DND-41 (cell line): ENCODE data around the gene CDC37.
A peak's percentile ranks its signal among the peaks of the same experiment; 100 is the strongest.

Experiments
- ATAC-seq: fragments of 200-7000 bp; cut with Tn5 transposase; 3 replicates; pipeline ENCODE4 v1.9.1; 2021; ENCODE audit warnings: low read depth; ENCODE audit not compliant: insufficient read depth
- DNase-seq: peaks from one replicate; pipeline ENCODE4 v3.0.0-alpha.2; 2020
- H2AFZ ChIP-seq: 2 replicates; pipeline ENCODE4 v1.6.0; 2012; ENCODE audit warnings: low read depth, low read length
- H3K27ac ChIP-seq: 2 replicates; pipeline ENCODE4 v1.5.1; 2012; ENCODE audit warnings: low read length, inconsistent platforms
- H3K27me3 ChIP-seq: fragments of 200-600 bp; sonication (generic); 2 replicates; pipeline ENCODE4 v1.6.0; 2012; ENCODE audit warnings: low read length, mild to moderate bottlenecking, inconsistent platforms; ENCODE audit not compliant: insufficient read depth, poor library complexity
- H3K36me3 ChIP-seq: 2 replicates; pipeline ENCODE4 v1.5.1; 2012; ENCODE audit warnings: low read length, inconsistent platforms; ENCODE audit not compliant: insufficient read depth
- H3K4me1 ChIP-seq: 2 replicates; pipeline ENCODE4 v1.5.1; 2012; ENCODE audit warnings: mild to moderate bottlenecking, low read length; ENCODE audit not compliant: insufficient read depth
- H3K4me2 ChIP-seq: 2 replicates; pipeline ENCODE4 v1.6.0; 2012; ENCODE audit warnings: mild to moderate bottlenecking, moderate library complexity, low read length, inconsistent platforms; ENCODE audit not compliant: insufficient read depth
- H3K4me3 ChIP-seq, 2 experiments: fragments of 200-600 bp in 1 of 2; shearing (Covaris generic) in 1 of 2; 2 replicates each; pipeline ENCODE4 v1.5.1; 2012 to 2016; ENCODE audit warnings: inconsistent platforms in 2 of 2, low read length in 2 of 2, mild to moderate bottlenecking in 2 of 2, low read depth in 1 of 2, moderate library complexity in 1 of 2
- H3K79me2 ChIP-seq: 2 replicates; pipeline ENCODE4 v1.6.0; 2012; ENCODE audit warnings: low read length, inconsistent platforms; ENCODE audit not compliant: insufficient read depth
- H3K9ac ChIP-seq: 2 replicates; pipeline ENCODE4 v1.6.0; 2012; ENCODE audit warnings: low read depth, mild to moderate bottlenecking, inconsistent platforms, low read length, moderate library complexity
- H3K9me3 ChIP-seq: 2 replicates; pipeline ENCODE4 v1.5.1; 2012; ENCODE audit warnings: low read length, moderate library complexity, mild to moderate bottlenecking, inconsistent platforms; ENCODE audit not compliant: insufficient read depth, severe bottlenecking
- H4K20me1 ChIP-seq: 2 replicates; pipeline ENCODE4 v1.6.0; 2012; ENCODE audit warnings: low read length; ENCODE audit not compliant: insufficient read depth
- EZH2 ChIP-seq: IDR thresholded peaks from 3 replicates; pipeline ENCODE4 v1.6.1; 2012; ENCODE audit warnings: borderline replicate concordance, low read depth, mild to moderate bottlenecking, moderate library complexity, low read length, inconsistent platforms; ENCODE audit not compliant: severe bottlenecking
- TF ChIP-seq, protein P1 (sequence below): IDR thresholded peaks from 2 replicates; pipeline ENCODE4 v1.5.1; 2012; ENCODE audit warnings: borderline replicate concordance, low read length, moderate library complexity, mild to moderate bottlenecking; ENCODE audit not compliant: poor library complexity, severe bottlenecking; ENCODE audit errors: extremely low read depth

The CDC37 gene

DNA sequence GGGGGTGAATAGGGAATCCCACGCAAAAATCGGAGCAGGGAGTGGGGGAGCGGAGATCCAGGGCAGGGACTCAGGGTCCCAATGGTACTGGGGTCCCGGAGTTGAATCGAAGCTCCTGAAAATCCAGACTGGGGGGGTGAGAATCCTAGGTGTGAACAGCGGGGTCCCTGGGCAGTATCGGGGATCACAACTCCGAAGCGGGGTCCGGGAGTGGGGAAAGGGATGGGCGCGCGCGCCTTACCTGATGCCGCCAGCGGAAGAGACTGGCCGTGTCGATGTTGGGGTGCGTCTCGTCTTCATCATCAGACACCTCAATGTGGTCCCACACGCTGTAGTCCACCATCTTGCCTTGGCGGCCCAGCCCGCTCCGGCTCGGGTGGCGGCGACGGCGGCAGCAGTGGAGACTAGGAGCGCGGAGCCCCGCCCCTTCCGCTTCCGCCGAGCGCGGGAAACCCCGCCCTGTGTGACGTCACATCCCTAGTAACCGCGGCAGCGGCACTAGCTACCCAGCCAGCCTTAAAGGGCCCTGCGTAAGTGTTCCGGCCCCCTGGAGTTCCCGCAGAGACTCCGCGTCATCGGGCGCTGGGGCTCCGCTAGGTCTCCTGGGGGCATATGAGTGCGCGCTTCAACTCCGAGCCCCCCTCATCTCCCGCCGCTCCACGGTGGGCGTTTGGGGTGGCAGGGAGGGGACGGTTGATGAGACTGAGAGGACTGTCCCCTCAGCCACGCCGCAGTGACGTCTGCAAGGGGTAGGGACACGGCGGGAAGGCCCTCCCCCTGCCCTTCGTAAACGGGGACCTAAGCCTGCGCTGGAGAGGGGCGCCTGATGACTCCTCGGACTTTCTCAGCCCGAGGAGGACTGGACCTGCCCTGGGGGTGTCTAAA is at the start of gene CDC37:
Gene CDC37, minus strand, starts transcription at position 406 of the 885 bp plus-strand sequence. Its CDS starts 63 bp downstream, at position 343.
- H3K4me2 ChIP-seq = peak within 1 kb of the TSS; percentile 98
- peak within 1 kb of the TSS; percentile 80 for H3K27ac ChIP-seq
- peak within 1 kb of the TSS; percentile 96 for H2AFZ ChIP-seq
- H3K79me2 ChIP-seq = peaks cover 47% of the 10 kb centered on the region
- H3K9ac ChIP-seq = peak within 1 kb of the TSS; percentile 83
- H3K9me3 ChIP-seq = no peaks in the 10 kb centered on the region
- TF ChIP-seq EZH2 = no peak
- TF ChIP-seq, protein P1, sequence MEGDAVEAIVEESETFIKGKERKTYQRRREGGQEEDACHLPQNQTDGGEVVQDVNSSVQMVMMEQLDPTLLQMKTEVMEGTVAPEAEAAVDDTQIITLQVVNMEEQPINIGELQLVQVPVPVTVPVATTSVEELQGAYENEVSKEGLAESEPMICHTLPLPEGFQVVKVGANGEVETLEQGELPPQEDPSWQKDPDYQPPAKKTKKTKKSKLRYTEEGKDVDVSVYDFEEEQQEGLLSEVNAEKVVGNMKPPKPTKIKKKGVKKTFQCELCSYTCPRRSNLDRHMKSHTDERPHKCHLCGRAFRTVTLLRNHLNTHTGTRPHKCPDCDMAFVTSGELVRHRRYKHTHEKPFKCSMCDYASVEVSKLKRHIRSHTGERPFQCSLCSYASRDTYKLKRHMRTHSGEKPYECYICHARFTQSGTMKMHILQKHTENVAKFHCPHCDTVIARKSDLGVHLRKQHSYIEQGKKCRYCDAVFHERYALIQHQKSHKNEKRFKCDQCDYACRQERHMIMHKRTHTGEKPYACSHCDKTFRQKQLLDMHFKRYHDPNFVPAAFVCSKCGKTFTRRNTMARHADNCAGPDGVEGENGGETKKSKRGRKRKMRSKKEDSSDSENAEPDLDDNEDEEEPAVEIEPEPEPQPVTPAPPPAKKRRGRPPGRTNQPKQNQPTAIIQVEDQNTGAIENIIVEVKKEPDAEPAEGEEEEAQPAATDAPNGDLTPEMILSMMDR = no peak
- H4K20me1 ChIP-seq = peaks cover 31% of the 10 kb centered on the region
- H3K36me3 ChIP-seq = peaks cover 17% of the 10 kb centered on the region
- peak; percentile 98 for DNase-seq
- H3K4me3 ChIP-seq = peak within 1 kb of the TSS; percentile 91 to 94
- H3K4me1 ChIP-seq = peaks cover 43% of the 10 kb centered on the region
- no peaks in the 10 kb centered on the region for H3K27me3 ChIP-seq
- ATAC-seq = peak; percentile 85

DNA sequence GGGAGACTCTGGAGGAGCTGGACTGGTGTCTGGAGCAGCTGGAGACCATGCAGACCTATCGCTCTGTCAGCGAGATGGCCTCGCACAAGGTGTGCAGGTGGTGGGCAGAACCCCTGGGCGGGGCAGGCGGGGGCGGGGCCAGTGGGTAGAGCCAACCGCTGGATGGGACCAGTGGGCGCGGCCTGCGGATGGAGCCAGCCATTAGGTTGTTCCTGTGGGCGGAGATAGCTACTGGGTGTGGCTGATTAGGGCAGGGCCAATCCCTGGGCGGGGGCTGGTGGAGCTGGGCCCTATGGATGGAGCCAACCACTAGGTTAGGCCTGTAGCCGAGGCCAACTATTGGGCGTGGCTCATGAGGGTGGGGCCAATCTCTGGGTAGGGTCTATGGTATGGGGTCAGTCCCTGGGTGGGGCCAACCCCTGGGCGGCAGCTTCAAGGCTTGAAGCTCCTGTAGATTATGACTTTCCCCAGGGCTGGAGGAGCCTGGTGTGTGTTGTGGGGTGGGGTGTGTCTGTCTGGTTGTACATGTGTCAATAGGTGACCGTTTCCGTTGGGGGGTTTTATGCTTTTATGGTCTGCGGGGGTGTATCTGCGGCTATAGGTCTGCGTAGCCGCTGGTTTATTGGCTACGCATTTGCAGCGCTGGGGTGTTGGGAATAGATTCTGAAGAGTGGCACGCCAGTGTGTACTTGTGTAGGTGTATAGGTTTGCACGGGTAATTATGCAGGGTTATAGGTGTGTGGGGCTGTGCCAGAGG is 47.7 kb upstream of the CDC37 start:
- TF ChIP-seq EZH2 = no peak
- TF ChIP-seq, protein P1 = no peak

GRCh38 chr19:10450191-10450852 is 47.0 kb upstream of the CDC37 start:
- no peak overlapping the region for H3K4me2 ChIP-seq
- TF ChIP-seq EZH2 = no peak
- TF ChIP-seq, protein P1 = no peak
- H3K9me3 ChIP-seq = no peaks in the 10 kb centered on the region
- no peak overlapping the region for H2AFZ ChIP-seq
- H3K4me1 ChIP-seq = no peaks in the 10 kb centered on the region
- no peak for ATAC-seq
- no peak overlapping the region for H3K9ac ChIP-seq
- H3K79me2 ChIP-seq = no peaks in the 10 kb centered on the region
- H3K27ac ChIP-seq = no peak overlapping the region
- no peak overlapping the region for H3K4me3 ChIP-seq
- no peak for DNase-seq
- H3K36me3 ChIP-seq = no peaks in the 10 kb centered on the region
- peaks cover 6% of the 10 kb centered on the region; the same call in 1 of the 2 replicates for H4K20me1 ChIP-seq
- no peaks in the 10 kb centered on the region for H3K27me3 ChIP-seq

More for the DNA sequence above, 47.7 kb upstream of the CDC37 start:
- ATAC-seq (peak; percentile 51; the same call in 2 of the 3 replicates), DNase-seq (peak; percentile 42)
- no peaks in the 10 kb centered on the region for H3K36me3 ChIP-seq
- H4K20me1 ChIP-seq = peaks cover 6% of the 10 kb centered on the region; the same call in 1 of the 2 replicates
- no peaks in the 10 kb centered on the region for H3K79me2 ChIP-seq
- no peaks in the 10 kb centered on the region for H3K27me3 ChIP-seq
- no peak overlapping the region for H3K4me2 ChIP-seq
- H3K4me3 ChIP-seq = no peak overlapping the region
- no peak overlapping the region for H3K27ac ChIP-seq
- no peaks in the 10 kb centered on the region for H3K4me1 ChIP-seq
- no peak overlapping the region for H2AFZ ChIP-seq
- no peak overlapping the region for H3K9ac ChIP-seq
- no peaks in the 10 kb centered on the region for H3K9me3 ChIP-seq
